HEK293 (cell line): ENCODE measurements around the gene SAE1.

Source experiments
- SCRT1 ChIP-seq: fragments of 450-650 bp; formaldehyde crosslinking; IDR thresholded peaks from 2 replicates; pipeline ENCODE4 v1.5.1; 2016; ENCODE audit warnings: missing biosample characterization, missing genetic modification characterization, borderline replicate concordance
- YY1 ChIP-seq: fragments of 450-650 bp; formaldehyde crosslinking; IDR thresholded peaks from 2 replicates; pipeline ENCODE4 v1.5.1; 2018; ENCODE audit warnings: missing biosample characterization, missing genetic modification characterization
- ZBTB21 ChIP-seq: fragments of 450-650 bp; formaldehyde crosslinking; IDR thresholded peaks from 2 replicates; pipeline ENCODE4 v1.5.1; 2017; ENCODE audit warnings: missing biosample characterization, missing genetic modification characterization
- ZBTB49 ChIP-seq: fragments of 450-650 bp; formaldehyde crosslinking; IDR thresholded peaks from 2 replicates; pipeline ENCODE4 v1.5.1; 2016; ENCODE audit warnings: missing biosample characterization, missing genetic modification characterization, low read depth
- ZFP41 ChIP-seq: fragments of 450-650 bp; formaldehyde crosslinking; IDR thresholded peaks from 2 replicates; pipeline ENCODE4 v1.5.1; 2016; ENCODE audit warnings: missing biosample characterization, missing genetic modification characterization, borderline replicate concordance
- ZNF274 ChIP-seq, 2 experiments: fragments of 200-500 bp in 1 of 2; fragments of 450-650 bp in 1 of 2; sonication (Bioruptor generic) in 1 of 2; formaldehyde crosslinking in 1 of 2; IDR thresholded peaks; 2 replicates each; pipeline versions ENCODE4 v1.5.1 to v1.6.1; 2014 to 2016; ENCODE audit warnings: borderline replicate concordance in 1 of 2, inconsistent platforms in 1 of 2, low read length in 1 of 2, missing biosample characterization in 1 of 2, missing genetic modification characterization in 1 of 2
- ZNF501 ChIP-seq: fragments of 450-650 bp; formaldehyde crosslinking; IDR thresholded peaks from 2 replicates; pipeline ENCODE4 v1.5.1; 2016; ENCODE audit warnings: missing biosample characterization, missing genetic modification characterization
- ZNF747 ChIP-seq: fragments of 450-650 bp; formaldehyde crosslinking; IDR thresholded peaks from 2 replicates; pipeline ENCODE4 v1.5.1; 2016; ENCODE audit warnings: missing biosample characterization, missing genetic modification characterization
- ZNF791 ChIP-seq: fragments of 450-650 bp; formaldehyde crosslinking; IDR thresholded peaks from 2 replicates; pipeline ENCODE4 v1.5.1; 2016; ENCODE audit warnings: missing biosample characterization, missing genetic modification characterization
- ZSCAN23 ChIP-seq: fragments of 450-650 bp; formaldehyde crosslinking; IDR thresholded peaks from 2 replicates; pipeline ENCODE4 v1.5.1; 2016; ENCODE audit warnings: missing biosample characterization, missing genetic modification characterization
- TF ChIP-seq, protein P1 (sequence below): fragments of 450-650 bp; formaldehyde crosslinking; IDR thresholded peaks from 2 replicates; pipeline ENCODE4 v1.5.1; 2016; ENCODE audit warnings: missing biosample characterization, missing genetic modification characterization
- TF ChIP-seq, protein P2 (sequence below): fragments of 450-650 bp; formaldehyde crosslinking; IDR thresholded peaks from 2 replicates; pipeline ENCODE4 v1.5.1; 2016; ENCODE audit warnings: missing biosample characterization, missing genetic modification characterization
- TF ChIP-seq, protein P3 (sequence below): fragments of 450-650 bp; formaldehyde crosslinking; IDR thresholded peaks from 2 replicates; pipeline ENCODE4 v1.5.1; 2016; ENCODE audit warnings: missing biosample characterization, missing genetic modification characterization

GRCh38 chr19:47231215-47232054, 100.8 kb downstream of the SAE1 start:
- no peak for TF ChIP-seq ZFP41 (tag by site-specific recombination)
- TF ChIP-seq ZNF274 (IDR thresholded peaks at IDR 0.05; ENCODE audit: low read length) = no peak
- TF ChIP-seq ZNF274 (tag by site-specific recombination; IDR thresholded peaks at IDR 0.05; ENCODE audit: borderline replicate concordance) = 0 out of 2 replicates have a peak, but pooled peaks have one; percentile 61
- peak; percentile 95 for TF ChIP-seq SCRT1 (tag by site-specific recombination)
- no peak for TF ChIP-seq YY1 (tag by site-specific recombination)
- TF ChIP-seq ZBTB21 = no peak; the same call in 1 of the 2 replicates
- TF ChIP-seq, protein P1, sequence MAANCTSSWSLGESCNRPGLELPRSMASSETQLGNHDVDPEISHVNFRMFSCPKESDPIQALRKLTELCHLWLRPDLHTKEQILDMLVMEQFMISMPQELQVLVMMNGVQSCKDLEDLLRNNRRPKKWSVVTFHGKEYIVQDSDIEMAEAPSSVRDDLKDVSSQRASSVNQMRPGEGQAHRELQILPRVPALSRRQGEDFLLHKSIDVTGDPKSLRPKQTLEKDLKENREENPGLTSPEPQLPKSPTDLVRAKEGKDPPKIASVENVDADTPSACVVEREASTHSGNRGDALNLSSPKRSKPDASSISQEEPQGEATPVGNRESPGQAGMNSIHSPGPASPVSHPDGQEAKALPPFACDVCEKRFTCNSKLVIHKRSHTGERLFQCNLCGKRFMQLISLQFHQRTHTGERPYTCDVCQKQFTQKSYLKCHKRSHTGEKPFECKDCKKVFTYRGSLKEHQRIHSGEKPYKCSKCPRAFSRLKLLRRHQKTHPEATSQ (tag by site-specific recombination) = no peak
- TF ChIP-seq ZSCAN23 (tag by site-specific recombination) = no peak
- no peak for TF ChIP-seq ZNF791 (tag by site-specific recombination)
- TF ChIP-seq ZBTB49 (tag by site-specific recombination) = no peak
- TF ChIP-seq, protein P2, sequence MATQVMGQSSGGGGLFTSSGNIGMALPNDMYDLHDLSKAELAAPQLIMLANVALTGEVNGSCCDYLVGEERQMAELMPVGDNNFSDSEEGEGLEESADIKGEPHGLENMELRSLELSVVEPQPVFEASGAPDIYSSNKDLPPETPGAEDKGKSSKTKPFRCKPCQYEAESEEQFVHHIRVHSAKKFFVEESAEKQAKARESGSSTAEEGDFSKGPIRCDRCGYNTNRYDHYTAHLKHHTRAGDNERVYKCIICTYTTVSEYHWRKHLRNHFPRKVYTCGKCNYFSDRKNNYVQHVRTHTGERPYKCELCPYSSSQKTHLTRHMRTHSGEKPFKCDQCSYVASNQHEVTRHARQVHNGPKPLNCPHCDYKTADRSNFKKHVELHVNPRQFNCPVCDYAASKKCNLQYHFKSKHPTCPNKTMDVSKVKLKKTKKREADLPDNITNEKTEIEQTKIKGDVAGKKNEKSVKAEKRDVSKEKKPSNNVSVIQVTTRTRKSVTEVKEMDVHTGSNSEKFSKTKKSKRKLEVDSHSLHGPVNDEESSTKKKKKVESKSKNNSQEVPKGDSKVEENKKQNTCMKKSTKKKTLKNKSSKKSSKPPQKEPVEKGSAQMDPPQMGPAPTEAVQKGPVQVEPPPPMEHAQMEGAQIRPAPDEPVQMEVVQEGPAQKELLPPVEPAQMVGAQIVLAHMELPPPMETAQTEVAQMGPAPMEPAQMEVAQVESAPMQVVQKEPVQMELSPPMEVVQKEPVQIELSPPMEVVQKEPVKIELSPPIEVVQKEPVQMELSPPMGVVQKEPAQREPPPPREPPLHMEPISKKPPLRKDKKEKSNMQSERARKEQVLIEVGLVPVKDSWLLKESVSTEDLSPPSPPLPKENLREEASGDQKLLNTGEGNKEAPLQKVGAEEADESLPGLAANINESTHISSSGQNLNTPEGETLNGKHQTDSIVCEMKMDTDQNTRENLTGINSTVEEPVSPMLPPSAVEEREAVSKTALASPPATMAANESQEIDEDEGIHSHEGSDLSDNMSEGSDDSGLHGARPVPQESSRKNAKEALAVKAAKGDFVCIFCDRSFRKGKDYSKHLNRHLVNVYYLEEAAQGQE (tag by site-specific recombination) = peak; percentile 99
- no peak for TF ChIP-seq ZNF747 (tag by site-specific recombination)
- TF ChIP-seq, protein P3, sequence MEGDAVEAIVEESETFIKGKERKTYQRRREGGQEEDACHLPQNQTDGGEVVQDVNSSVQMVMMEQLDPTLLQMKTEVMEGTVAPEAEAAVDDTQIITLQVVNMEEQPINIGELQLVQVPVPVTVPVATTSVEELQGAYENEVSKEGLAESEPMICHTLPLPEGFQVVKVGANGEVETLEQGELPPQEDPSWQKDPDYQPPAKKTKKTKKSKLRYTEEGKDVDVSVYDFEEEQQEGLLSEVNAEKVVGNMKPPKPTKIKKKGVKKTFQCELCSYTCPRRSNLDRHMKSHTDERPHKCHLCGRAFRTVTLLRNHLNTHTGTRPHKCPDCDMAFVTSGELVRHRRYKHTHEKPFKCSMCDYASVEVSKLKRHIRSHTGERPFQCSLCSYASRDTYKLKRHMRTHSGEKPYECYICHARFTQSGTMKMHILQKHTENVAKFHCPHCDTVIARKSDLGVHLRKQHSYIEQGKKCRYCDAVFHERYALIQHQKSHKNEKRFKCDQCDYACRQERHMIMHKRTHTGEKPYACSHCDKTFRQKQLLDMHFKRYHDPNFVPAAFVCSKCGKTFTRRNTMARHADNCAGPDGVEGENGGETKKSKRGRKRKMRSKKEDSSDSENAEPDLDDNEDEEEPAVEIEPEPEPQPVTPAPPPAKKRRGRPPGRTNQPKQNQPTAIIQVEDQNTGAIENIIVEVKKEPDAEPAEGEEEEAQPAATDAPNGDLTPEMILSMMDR = 0 out of 2 replicates have a peak, but pooled peaks have one; percentile 30
- TF ChIP-seq ZNF501 (tag by site-specific recombination) = peak; percentile 84; the same call in 1 of the 2 replicates
